HEK293 (cell line): Measurements from ENCODE around the gene BACH2.

Experiments used
- SP7 ChIP-seq: fragments of 450-650 bp; formaldehyde crosslinking; IDR thresholded peaks from 2 replicates; pipeline ENCODE4 v1.5.1; 2016; ENCODE audit warnings: missing biosample characterization, missing genetic modification characterization
- ZNF121 ChIP-seq: fragments of 450-650 bp; formaldehyde crosslinking; IDR thresholded peaks from 2 replicates; pipeline ENCODE4 v1.5.1; 2016; ENCODE audit warnings: missing biosample characterization, missing genetic modification characterization
- ZNF19 ChIP-seq: fragments of 450-650 bp; formaldehyde crosslinking; IDR thresholded peaks from 2 replicates; pipeline ENCODE4; 2016; ENCODE audit warnings: missing biosample characterization, missing genetic modification characterization, low read depth
- ZNF274 ChIP-seq, 2 experiments: fragments of 200-500 bp in 1 of 2; fragments of 450-650 bp in 1 of 2; sonication (Bioruptor generic) in 1 of 2; formaldehyde crosslinking in 1 of 2; IDR thresholded peaks; 2 replicates each; pipeline versions ENCODE4 v1.5.1 to v1.6.1; 2014 to 2016; ENCODE audit warnings: borderline replicate concordance in 1 of 2, inconsistent platforms in 1 of 2, low read length in 1 of 2, missing biosample characterization in 1 of 2, missing genetic modification characterization in 1 of 2
- ZNF626 ChIP-seq: fragments of 450-650 bp; sonication (Bioruptor Pico); formaldehyde crosslinking; IDR thresholded peaks from 2 replicates; pipeline ENCODE4 v1.5.1; 2018; ENCODE audit warnings: missing biosample characterization, missing genetic modification characterization, inconsistent platforms
- TF ChIP-seq, protein P1 (sequence below): fragments of 450-650 bp; formaldehyde crosslinking; IDR thresholded peaks from 2 replicates; pipeline ENCODE4 v1.5.1; 2016; ENCODE audit warnings: missing biosample characterization, missing genetic modification characterization
- TF ChIP-seq, protein P2 (sequence below): fragments of 450-650 bp; formaldehyde crosslinking; optimal IDR thresholded peaks from 2 replicates; pipeline ENCODE3; 2016; ENCODE audit warnings: missing biosample characterization, mild to moderate bottlenecking, missing genetic modification characterization

DNA sequence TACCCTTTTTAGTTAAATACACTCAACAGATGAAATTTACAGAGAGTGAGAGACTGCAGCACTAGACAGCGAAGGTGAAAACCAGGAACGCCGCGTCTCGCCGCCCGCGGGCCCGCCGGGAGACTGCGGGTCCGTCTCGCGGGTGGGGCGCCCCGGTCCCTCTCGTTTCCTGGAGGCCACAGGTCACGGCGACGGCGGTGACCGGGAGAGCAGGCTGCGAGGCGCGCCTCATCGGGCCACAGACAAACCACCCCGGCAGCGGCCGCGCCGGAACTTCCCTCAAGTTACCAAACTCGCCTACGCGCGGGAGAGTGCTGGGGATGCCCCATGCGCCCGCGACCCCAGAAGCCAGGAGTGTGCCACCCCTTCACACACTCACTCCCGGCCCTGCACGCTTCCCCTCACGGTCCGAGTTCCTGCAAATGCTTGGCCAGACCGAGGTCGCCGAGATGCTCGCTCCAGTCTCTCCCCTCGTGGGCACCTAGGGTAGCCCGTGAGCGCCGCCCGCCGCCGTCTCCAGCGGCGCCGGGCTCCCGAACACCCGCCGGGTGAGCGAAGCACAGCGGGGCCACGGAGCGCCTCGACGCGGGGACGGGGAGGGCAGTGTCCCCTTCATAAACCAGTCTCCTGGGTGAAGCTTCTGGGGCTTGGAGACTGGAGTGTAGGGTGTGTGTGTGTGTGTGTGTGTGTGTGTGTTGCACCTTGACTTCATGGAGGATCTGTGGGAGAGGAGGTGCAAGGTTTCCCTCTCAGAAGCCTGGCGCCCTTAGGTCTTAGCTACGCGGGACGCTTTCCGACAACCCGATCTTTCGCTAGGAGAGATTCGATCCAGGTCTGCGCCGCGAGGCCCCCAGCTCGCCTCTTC is 1.4 kb downstream of the BACH2 start:
- TF ChIP-seq ZNF274 (IDR thresholded peaks at IDR 0.05; ENCODE audit: low read length): no peak
- TF ChIP-seq ZNF274 (tag by site-specific recombination; IDR thresholded peaks at IDR 0.05; ENCODE audit: borderline replicate concordance): no peak
- TF ChIP-seq, protein P1, sequence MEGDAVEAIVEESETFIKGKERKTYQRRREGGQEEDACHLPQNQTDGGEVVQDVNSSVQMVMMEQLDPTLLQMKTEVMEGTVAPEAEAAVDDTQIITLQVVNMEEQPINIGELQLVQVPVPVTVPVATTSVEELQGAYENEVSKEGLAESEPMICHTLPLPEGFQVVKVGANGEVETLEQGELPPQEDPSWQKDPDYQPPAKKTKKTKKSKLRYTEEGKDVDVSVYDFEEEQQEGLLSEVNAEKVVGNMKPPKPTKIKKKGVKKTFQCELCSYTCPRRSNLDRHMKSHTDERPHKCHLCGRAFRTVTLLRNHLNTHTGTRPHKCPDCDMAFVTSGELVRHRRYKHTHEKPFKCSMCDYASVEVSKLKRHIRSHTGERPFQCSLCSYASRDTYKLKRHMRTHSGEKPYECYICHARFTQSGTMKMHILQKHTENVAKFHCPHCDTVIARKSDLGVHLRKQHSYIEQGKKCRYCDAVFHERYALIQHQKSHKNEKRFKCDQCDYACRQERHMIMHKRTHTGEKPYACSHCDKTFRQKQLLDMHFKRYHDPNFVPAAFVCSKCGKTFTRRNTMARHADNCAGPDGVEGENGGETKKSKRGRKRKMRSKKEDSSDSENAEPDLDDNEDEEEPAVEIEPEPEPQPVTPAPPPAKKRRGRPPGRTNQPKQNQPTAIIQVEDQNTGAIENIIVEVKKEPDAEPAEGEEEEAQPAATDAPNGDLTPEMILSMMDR (tag by site-specific recombination): peak; percentile 66
- no peak for TF ChIP-seq ZNF626 (tag by site-specific recombination)
- no peak for TF ChIP-seq ZNF19 (tag by site-specific recombination)
- TF ChIP-seq, protein P2, sequence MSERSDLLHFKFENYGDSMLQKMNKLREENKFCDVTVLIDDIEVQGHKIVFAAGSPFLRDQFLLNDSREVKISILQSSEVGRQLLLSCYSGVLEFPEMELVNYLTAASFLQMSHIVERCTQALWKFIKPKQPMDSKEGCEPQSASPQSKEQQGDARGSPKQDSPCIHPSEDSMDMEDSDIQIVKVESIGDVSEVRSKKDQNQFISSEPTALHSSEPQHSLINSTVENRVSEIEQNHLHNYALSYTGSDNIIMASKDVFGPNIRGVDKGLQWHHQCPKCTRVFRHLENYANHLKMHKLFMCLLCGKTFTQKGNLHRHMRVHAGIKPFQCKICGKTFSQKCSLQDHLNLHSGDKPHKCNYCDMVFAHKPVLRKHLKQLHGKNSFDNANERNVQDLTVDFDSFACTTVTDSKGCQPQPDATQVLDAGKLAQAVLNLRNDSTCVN: peak; percentile 96
- no peak for TF ChIP-seq ZNF121 (tag by site-specific recombination)
- no peak for TF ChIP-seq SP7 (tag by site-specific recombination)
